Measurements from ENCODE around the gene C4orf50. TPM values are rescaled to one million over a fixed set of nuclear protein-coding genes. Genes with fewer than 3 reads are reported as not detected.

C4orf50 gene
- total and polyA plus RNA-seq, 11 donors, result 0.05 to 0.11 TPM; not detected in 9

- 91 to 93% (median 91%) methylated on average over 7 to 10 of the region's 10 CpGs for WGBS, 4 donors
- Histone ChIP-seq H3K27me3 (peaks cover 0 to 5% (median 0%) of the 10 kb centered on the region in 9 donors), H3K4me3 (no peak overlapping the region), H3K36me3 (peaks cover 0 to 6% (median 0%) of the 10 kb centered on the region in 9 donors), H3K9me3 (peaks cover 0 to 22% (median 17%) of the 10 kb centered on the region in 12 donors), H3K27ac (no peak overlapping the region), H3K4me1 (no peaks in the 10 kb centered on the region)
- intact Hi-C loops (cut with DNase I), result no loop called here
- TF ChIP-seq POLR2A (IDR thresholded peaks at IDR 0.05), result no peak
- no peak for ATAC-seq
- no peak for DNase-seq
Measured at GRCh38 chr4:6063684-6064083, 45.5 kb upstream of the C4orf50 start.

- intact Hi-C loops (cut with DNase I), result no loop called here
- Histone ChIP-seq H3K27me3 (no peaks in the 10 kb centered on the region), H3K4me3 (no peak overlapping the region), H3K9me3 (peaks cover 0 to 36% (median 29%) of the 10 kb centered on the region in 12 donors), H3K27ac (no peak overlapping the region), H3K36me3 (peaks cover 0 to 6% (median 0%) of the 10 kb centered on the region in 9 donors), H3K4me1 (no peaks in the 10 kb centered on the region)
- WGBS, 4 donors, result 87 to 91% (median 89%) methylated on average over 11 to 12 of the region's 12 CpGs
- no peak for TF ChIP-seq CTCF (IDR thresholded peaks at IDR 0.05)
- TF ChIP-seq POLR2A (IDR thresholded peaks at IDR 0.05), result no peak
- DNase-seq, result no peak
- no peak for ATAC-seq
Measured at GRCh38 chr4:6062133-6062532, 43.9 kb upstream of the C4orf50 start.

GRCh38 chr4:6059375-6059805 is 41.2 kb upstream of the C4orf50 start:
- DNase-seq, result no peak
- TF ChIP-seq POLR2A (IDR thresholded peaks at IDR 0.05) (no peak), CTCF (IDR thresholded peaks at IDR 0.05) (no peak)
- Histone ChIP-seq H3K27me3 (no peaks in the 10 kb centered on the region), H3K9me3 (peaks cover 0 to 40% (median 30%) of the 10 kb centered on the region in 12 donors), H3K4me3 (no peak overlapping the region), H3K27ac (no peak overlapping the region), H3K36me3 (peaks cover 0 to 6% (median 0%) of the 10 kb centered on the region in 9 donors), H3K4me1 (no peaks in the 10 kb centered on the region)
- 85 to 89% (median 88%) methylated on average over 7 of the region's 7 CpGs for WGBS, 4 donors
- intact Hi-C loops (cut with DNase I), result no loop called here
- ATAC-seq, result no peak

- no peak for TF ChIP-seq POLR2A (IDR thresholded peaks at IDR 0.05)
- TF ChIP-seq CTCF (IDR thresholded peaks at IDR 0.05), result no peak
- DNase-seq (no peak), ATAC-seq (no peak)
- Histone ChIP-seq H3K4me1 (no peaks in the 10 kb centered on the region), H3K36me3 (peaks cover 0 to 6% (median 0%) of the 10 kb centered on the region in 9 donors), H3K27ac (no peak overlapping the region), H3K27me3 (no peaks in the 10 kb centered on the region), H3K9me3 (peaks cover 0 to 40% (median 30%) of the 10 kb centered on the region in 12 donors), H3K4me3 (no peak overlapping the region)
- intact Hi-C loops (cut with DNase I), result no loop called here
- WGBS, 4 donors, result 91 to 94% (median 92%) methylated on average over 8 to 12 of the region's 12 CpGs
Measured at GRCh38 chr4:6058531-6059374, 40.5 kb upstream of the C4orf50 start.

Measured in heart left ventricle (tissue), 16 donors.